Middle frontal gyrus (tissue), 1 donor: ENCODE data around the gene SMIM14.
"Not testable (repeated sequence)": the region's sequence is repeated elsewhere in the genome, so short reads cannot be mapped to it uniquely, and the experiment has no call there.

ENCODE experiments used
- DNase-seq: peaks from one replicate; pipeline ENCODE4 v3.0.0-alpha.2; 2015; ENCODE audit warnings: low spot score; ENCODE audit errors: extremely low spot score

The SMIM14 gene

GRCh38 chr4:39638354-39639239 is at the start of gene SMIM14:
Gene SMIM14, minus strand, starts transcription at chr4:39638865. Its CDS starts 33,720 bp downstream, at chr4:39605145.
- peak; percentile 96 for DNase-seq

DNA sequence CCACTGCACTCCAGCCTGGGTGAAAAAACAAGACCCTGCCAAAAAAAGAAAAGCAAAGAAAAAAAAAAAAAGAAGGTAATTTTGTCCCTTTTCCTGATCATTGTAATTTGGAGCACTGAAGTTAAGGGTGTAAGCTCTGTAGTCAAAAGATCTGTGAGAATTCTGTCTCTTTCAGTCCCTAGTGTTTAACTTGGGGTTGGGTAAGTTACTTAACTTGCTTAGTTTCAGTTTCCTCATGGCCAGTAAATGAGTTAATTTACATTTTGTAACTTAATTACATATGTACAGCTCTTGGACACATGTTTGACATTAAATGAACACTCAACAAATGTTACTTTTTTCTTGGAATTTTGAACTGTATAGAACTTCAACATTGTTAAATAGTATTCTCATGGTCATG is 48.3 kb upstream of the SMIM14 start:
- DNase-seq: no peak

DNA sequence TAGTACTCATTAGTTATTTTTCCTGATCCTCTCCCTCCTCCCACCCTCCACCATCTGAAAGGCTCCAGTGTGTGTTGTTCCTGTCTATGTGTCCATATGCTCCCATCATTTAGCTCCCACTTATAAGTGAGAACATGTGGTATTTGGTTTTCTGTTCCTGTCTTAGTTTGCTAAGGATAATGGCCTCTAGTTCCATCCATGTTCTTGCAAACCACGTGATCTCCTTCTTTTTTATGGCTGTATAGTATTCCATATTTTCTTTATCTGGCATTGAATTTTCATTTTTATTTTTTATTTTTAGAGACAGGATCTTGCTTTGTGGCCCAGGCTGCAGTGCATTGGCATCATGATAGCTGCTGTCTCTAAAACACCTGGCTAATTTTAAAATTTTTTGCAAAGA is 47.3 kb upstream of the SMIM14 start:
- DNase-seq: no peak

- no peak for DNase-seq
Measured at GRCh38 chr4:39682138-39682537, 43.5 kb upstream of the SMIM14 start.

DNA sequence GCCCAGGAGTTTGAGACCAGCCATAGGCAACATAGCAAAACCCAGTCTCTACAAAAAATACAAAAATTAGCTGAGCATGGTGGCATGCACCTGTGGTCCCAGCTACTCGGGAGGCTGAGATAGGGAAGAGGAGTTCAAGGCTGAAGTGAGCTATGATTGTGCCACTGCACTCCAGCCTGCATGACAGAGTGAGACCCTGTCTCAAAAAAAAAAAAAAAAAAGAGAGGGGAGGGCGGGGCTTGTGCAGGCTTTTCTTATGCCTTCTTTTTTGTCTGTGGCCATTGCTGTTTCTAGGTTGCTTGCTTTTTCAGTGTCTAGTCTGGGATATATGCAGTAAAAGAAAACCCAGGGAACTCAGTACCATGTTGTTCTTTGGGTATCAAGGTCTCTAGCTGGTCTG is 42.3 kb upstream of the SMIM14 start:
- not testable (repeated sequence) for DNase-seq

- not testable (repeated sequence) for DNase-seq
Measured at GRCh38 chr4:39675681-39676080, 37.0 kb upstream of the SMIM14 start.

DNA sequence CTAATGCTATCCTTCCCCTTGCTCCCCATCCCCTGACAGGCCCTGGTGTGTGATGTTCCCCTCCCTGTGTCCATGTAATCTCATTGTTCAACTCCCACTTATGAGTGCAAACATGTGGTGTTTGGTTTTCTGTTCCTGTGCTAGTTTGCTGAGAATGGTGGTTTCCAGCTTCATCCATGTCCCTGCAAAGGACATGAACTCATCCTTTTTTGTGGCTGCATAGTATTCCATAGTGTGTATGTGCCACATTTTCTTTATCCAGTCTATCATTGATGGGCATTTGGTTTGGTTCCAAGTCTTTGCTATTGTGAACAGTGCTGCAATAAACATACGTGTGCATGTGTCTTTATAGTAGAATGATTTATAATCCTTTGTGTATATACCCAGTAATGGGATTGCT is 31.6 kb upstream of the SMIM14 start:
- not testable (repeated sequence) for DNase-seq

GRCh38 chr4:39668887-39669286 is 30.2 kb upstream of the SMIM14 start:
- no peak for DNase-seq

DNA sequence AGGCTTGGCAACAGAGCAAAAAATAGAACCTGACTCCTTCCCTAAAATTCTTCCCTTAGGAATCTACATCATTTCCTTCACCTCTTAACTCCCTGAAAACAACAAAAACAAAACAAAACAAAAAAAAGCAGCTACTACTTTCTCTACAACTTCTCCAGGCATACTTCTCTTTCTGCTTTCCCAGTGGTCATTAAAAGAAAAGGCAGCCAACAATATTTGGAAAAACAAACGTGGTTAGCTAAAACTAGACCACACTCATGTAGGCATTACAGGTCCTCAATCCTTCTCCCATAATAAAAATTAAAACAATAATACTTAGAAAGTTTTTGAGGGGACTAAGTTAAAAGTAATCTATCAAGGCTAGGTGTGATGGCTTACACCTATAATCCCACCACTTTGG is 29.0 kb upstream of the SMIM14 start:
- DNase-seq: no peak

DNA sequence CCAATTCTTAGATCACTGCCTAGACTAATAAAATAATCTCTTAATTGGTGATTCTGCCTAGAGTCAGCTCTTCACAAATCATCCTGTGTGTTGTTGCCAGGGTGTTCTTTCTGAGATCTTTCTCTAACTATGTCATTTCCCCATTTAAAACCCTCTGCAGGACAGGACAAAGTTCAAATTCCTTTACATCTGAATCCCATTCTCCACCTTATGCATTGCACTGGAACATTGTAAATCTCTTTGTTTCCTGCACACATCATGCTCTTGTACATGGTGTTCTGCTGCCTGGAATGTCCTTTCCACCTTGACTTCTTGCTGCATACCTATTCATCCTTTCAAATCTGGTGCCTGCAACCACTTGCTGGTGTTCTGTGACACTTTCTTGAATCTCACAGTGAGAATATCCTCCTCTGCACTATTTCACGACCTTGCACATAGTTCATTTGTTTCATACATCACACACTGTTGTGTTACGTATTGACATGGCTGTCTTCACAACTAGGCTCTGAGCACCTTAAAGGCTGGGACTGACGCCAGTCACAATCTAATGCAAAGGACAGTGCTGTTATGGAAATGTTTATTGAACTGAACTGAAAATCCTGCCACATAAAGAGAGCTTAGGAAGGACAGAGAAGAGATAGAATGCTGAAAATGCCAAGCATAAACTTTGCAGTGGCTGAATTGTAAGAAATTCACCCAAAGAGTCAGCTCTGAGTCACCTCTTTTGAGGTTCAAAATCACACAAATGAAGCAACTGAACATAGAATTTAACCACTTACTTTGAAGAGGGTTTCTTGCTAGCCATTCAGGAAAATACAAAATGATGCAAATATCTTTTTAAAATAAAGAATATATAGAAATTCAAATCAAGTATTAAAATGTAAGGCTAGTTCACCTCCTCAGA is 26.4 kb upstream of the SMIM14 start:
- no peak for DNase-seq

- no peak for DNase-seq
Measured at GRCh38 chr4:39662683-39663082, 24.0 kb upstream of the SMIM14 start.

- no peak for DNase-seq
Measured at GRCh38 chr4:39660757-39661156, 22.1 kb upstream of the SMIM14 start.

DNA sequence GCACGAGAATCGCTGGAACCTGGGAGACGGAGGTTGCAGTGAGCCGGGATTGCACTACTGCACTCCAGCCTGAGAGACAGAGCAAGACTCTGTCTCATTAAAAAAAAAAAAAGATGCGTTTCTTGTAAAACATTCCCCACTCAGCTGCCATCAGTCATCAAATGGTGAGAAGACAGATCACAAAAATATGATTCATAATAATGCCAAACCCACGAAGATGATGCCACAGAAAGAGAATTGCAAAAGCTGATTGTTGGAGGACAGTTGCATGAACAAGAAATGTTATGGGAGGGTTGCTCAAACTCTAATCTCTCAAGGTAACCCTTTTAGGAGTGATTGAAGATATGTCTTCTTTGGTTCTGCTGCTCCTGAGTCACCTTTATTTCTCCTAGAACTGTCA is 21.4 kb upstream of the SMIM14 start:
- no peak for DNase-seq

- DNase-seq: no peak
Measured at GRCh38 chr4:39658756-39659155, 20.1 kb upstream of the SMIM14 start.

GRCh38 chr4:39657465-39657864 is 18.8 kb upstream of the SMIM14 start:
- DNase-seq: no peak

- DNase-seq: not testable (repeated sequence)
Measured at GRCh38 chr4:39656638-39657037, 18.0 kb upstream of the SMIM14 start.

DNA sequence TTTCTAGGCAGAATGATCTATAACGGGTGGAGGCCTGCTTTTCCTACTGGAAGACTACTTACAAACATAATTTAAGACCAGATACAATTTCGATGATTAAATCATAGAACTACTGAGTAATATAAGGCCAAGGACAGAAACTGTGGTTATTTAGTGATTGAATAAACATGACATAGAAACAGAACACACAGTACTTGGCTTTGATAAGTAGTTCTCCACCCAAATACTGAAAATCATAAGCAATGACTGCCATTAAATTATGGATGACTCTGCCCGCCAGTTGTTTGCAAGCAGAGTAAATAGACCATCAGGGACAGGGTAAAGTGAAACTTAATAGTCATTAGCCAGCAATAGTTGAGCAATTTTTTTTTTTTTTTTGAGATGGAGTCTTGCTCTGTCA is 17.2 kb upstream of the SMIM14 start:
- no peak for DNase-seq

DNA sequence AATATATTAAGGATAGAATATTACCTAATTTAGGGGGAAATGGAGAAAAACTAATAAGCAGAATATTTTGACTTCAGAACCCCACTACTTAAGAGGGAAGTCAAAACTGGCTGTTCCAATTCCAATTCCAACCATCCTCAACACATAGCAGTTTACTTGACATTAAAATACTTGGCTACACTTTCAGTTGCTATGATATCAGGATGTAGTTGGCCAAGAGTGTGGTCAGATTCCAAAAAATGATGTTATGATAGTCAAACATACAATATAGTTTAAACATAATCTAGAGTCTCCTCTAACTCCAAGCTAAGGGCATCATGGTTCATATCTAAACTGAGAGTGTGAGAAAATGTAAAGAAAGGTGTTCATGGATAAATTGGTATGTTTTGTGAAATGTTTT is 16.5 kb upstream of the SMIM14 start:
- no peak for DNase-seq

DNA sequence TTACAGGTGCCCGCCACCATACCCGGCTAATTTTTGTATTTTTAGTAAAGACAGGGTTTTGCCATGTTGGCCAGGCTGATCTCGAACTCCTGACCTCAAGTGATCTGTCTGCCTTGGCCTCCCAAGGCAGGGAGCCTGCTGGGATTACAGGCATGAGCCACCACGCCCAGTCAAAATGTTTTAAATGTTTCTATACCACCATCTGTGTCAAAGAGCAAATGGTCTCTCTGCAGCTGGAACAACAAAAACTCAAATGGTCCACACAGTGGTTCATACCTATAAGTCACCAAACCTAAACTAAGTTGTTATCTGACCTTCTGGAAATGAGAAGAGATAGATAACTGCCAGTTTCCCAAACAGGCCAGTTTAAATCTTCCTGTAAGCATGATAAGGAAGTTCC is 12.9 kb upstream of the SMIM14 start:
- not testable (repeated sequence) for DNase-seq

- DNase-seq: no peak
Measured at GRCh38 chr4:39649639-39650265, 11.1 kb upstream of the SMIM14 start.

DNA sequence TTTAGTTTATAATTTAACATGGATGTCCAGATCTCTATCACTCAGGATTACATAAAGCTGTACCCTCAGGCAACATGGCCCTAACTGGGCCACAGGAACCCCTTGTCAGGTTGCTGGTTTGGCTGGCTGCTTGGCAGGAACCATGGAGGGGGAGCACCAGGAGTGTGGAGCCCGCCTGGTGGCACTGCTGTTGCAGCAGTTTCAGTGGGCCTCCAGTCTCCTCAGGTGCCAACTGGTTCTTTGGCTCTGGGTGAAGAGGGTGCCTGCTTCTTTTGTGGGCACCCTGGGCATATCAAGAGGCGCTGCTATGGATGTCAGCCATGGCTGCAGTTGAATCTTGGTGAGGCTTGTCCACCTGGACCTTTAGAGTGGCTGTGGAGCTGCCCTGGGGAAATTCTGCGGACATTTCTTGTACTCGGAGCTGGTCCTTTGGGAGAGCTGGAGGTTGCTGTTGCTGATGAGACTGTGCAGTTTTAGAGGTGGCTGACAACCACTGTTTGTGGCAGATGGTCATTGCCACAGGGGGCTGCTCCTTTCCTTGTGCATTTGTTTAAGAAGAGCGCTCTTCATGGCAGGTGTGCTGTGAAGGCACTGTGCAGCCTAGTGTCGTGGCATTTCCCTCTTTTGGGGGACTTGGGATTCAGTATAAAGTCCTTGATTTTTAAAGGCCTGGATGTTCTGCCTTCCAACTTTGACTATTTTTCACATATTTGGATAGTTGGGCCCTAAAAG is 10.3 kb upstream of the SMIM14 start:
- no peak for DNase-seq
